HEK293 (cell line): ENCODE results near the gene RASA3.

ENCODE experiments used
- CTCF ChIA-PET: fragments of 350-600 bp; formaldehyde crosslinking; extraction: SDS; loops from one replicate; lab custom pipeline; 2021; ENCODE audit warnings: antibody characterized with exemption; lab: Yijun Ruan, JAX
- POLR2A ChIA-PET: fragments of 300-600 bp; formaldehyde crosslinking; extraction: SDS; loops from one replicate; lab custom pipeline; 2020; ENCODE audit warnings: antibody characterized with exemption, inconsistent platforms; lab: Yijun Ruan, JAX
- H3K27ac ChIP-seq: fragments of 200-500 bp; sonication (Bioruptor generic); 2 replicates; pipeline ENCODE4 v1.5.1; 2014; ENCODE audit warnings: low read depth, low read length, control low read depth, inconsistent platforms; ENCODE audit errors: extremely low read depth
- H3K36me3 ChIP-seq, 2 experiments: fragments of 200-500 bp in 1 of 2; sonication (Bioruptor generic) in 1 of 2; 1 replicate in 1 of 2; 2 replicates in 1 of 2; pipeline ENCODE4 v1.5.1; 2014 to 2017; ENCODE audit warnings: inconsistent platforms in 2 of 2, low read length in 2 of 2; ENCODE audit not compliant: control insufficient read depth in 2 of 2, insufficient read depth in 1 of 2
- H3K4me1 ChIP-seq: fragments of 200-500 bp; sonication (Bioruptor generic); 2 replicates; pipeline ENCODE4 v1.5.1; 2014; ENCODE audit warnings: mild to moderate bottlenecking, low read length, inconsistent platforms; ENCODE audit not compliant: control insufficient read depth, insufficient read depth
- H3K4me3 ChIP-seq: 2 replicates; pipeline ENCODE4 v1.5.1; 2011; ENCODE audit warnings: low read depth, mild to moderate bottlenecking, control low read depth, low read length, moderate library complexity
- H3K9me3 ChIP-seq: fragments of 200-500 bp; sonication (Bioruptor generic); 2 replicates; pipeline ENCODE4 v1.5.1; 2014; ENCODE audit warnings: low read depth, low read length, inconsistent platforms; ENCODE audit not compliant: control insufficient read depth, insufficient read depth
- GLI2 ChIP-seq: fragments of 450-650 bp; formaldehyde crosslinking; IDR thresholded peaks from 2 replicates; pipeline ENCODE4; 2017; ENCODE audit warnings: missing biosample characterization, missing genetic modification characterization, low read depth, borderline replicate concordance
- GLIS2 ChIP-seq: fragments of 450-650 bp; formaldehyde crosslinking; IDR thresholded peaks from 2 replicates; pipeline ENCODE4 v1.5.1; 2016; ENCODE audit warnings: missing biosample characterization, missing genetic modification characterization
- HIC1 ChIP-seq: fragments of 450-650 bp; formaldehyde crosslinking; IDR thresholded peaks from 2 replicates; pipeline ENCODE4 v1.5.1; 2016; ENCODE audit warnings: missing biosample characterization, missing genetic modification characterization
- KLF8 ChIP-seq: fragments of 450-650 bp; formaldehyde crosslinking; IDR thresholded peaks from 2 replicates; pipeline ENCODE4 v1.5.1; 2016; ENCODE audit warnings: missing biosample characterization, missing genetic modification characterization
- PRDM10 ChIP-seq: fragments of 450-650 bp; formaldehyde crosslinking; IDR thresholded peaks from 2 replicates; pipeline ENCODE4 v1.5.1; 2016; ENCODE audit warnings: missing biosample characterization, missing genetic modification characterization
- SCRT2 ChIP-seq: fragments of 450-650 bp; formaldehyde crosslinking; IDR thresholded peaks from 2 replicates; pipeline ENCODE4 v1.5.1; 2016; ENCODE audit warnings: missing biosample characterization, missing genetic modification characterization
- ZNF169 ChIP-seq: fragments of 450-650 bp; formaldehyde crosslinking; IDR thresholded peaks from 2 replicates; pipeline ENCODE4 v1.5.1; 2016; ENCODE audit warnings: missing biosample characterization, missing genetic modification characterization
- ZNF221 ChIP-seq: fragments of 450-650 bp; formaldehyde crosslinking; IDR thresholded peaks from 2 replicates; pipeline ENCODE4 v1.5.1; 2017; ENCODE audit warnings: missing biosample characterization, missing genetic modification characterization, borderline replicate concordance
- ZNF366 ChIP-seq: fragments of 450-650 bp; formaldehyde crosslinking; conservative IDR thresholded peaks from 2 replicates; pipeline ENCODE4 v1.5.1; 2016; ENCODE audit warnings: missing biosample characterization, missing genetic modification characterization
- ZNF449 ChIP-seq: fragments of 450-650 bp; formaldehyde crosslinking; IDR thresholded peaks from 2 replicates; pipeline ENCODE4 v1.5.1; 2017; ENCODE audit warnings: missing biosample characterization, mild to moderate bottlenecking, missing genetic modification characterization, moderate library complexity
- ZNF555 ChIP-seq: fragments of 450-650 bp; formaldehyde crosslinking; conservative IDR thresholded peaks from 2 replicates; pipeline ENCODE4 v1.5.1; 2017; ENCODE audit warnings: missing biosample characterization, mild to moderate bottlenecking, missing genetic modification characterization, inconsistent platforms
- ZNF660 ChIP-seq: fragments of 450-650 bp; IDR thresholded peaks from 2 replicates; pipeline ENCODE4 v1.5.1; 2018; ENCODE audit warnings: missing biosample characterization, mild to moderate bottlenecking, missing genetic modification characterization
- ZNF785 ChIP-seq: fragments of 450-650 bp; formaldehyde crosslinking; IDR thresholded peaks from 2 replicates; pipeline ENCODE4 v1.5.1; 2016; ENCODE audit warnings: missing biosample characterization, missing genetic modification characterization
- ZSCAN16 ChIP-seq: fragments of 450-650 bp; formaldehyde crosslinking; IDR thresholded peaks from 2 replicates; pipeline ENCODE4 v1.5.1; 2016; ENCODE audit warnings: missing biosample characterization, missing genetic modification characterization
- ZSCAN23 ChIP-seq: fragments of 450-650 bp; formaldehyde crosslinking; IDR thresholded peaks from 2 replicates; pipeline ENCODE4 v1.5.1; 2016; ENCODE audit warnings: missing biosample characterization, missing genetic modification characterization

RASA3 gene

GRCh38 chr13:114067886-114068651 is 64.4 kb downstream of the RASA3 start:
- Histone ChIP-seq H3K4me3 (no peak overlapping the region), H3K4me1 (peaks cover 9% of the 10 kb centered on the region), H3K36me3 (no peaks in the 10 kb centered on the region), H3K27ac (no peak overlapping the region), H3K9me3 (no peaks in the 10 kb centered on the region)
- CTCF ChIA-PET: no interaction called here
- POLR2A ChIA-PET: no interaction called here
- TF ChIP-seq ZNF660 (tag by site-specific recombination): no peak
- no peak for TF ChIP-seq ZSCAN16
- no peak for TF ChIP-seq ZNF555
- TF ChIP-seq HIC1 (tag by site-specific recombination): no peak
- TF ChIP-seq ZNF221: no peak
- TF ChIP-seq ZNF785 (tag by site-specific recombination): no peak

GRCh38 chr13:114067381-114067885 is 65.0 kb downstream of the RASA3 start:
- ChIA-PET POLR2A (no interaction called here), CTCF (no interaction called here)
- Histone ChIP-seq H3K4me1 (peaks cover 9% of the 10 kb centered on the region), H3K27ac (no peak overlapping the region), H3K36me3 (no peaks in the 10 kb centered on the region), H3K9me3 (no peaks in the 10 kb centered on the region), H3K4me3 (no peak overlapping the region)
- TF ChIP-seq ZNF169 (tag by site-specific recombination): no peak

GRCh38 chr13:114066956-114067355 is 65.5 kb downstream of the RASA3 start:
- CTCF ChIA-PET: no interaction called here
- Histone ChIP-seq H3K9me3 (no peaks in the 10 kb centered on the region), H3K4me3 (no peak overlapping the region), H3K4me1 (peaks cover 9% of the 10 kb centered on the region), H3K36me3 (no peaks in the 10 kb centered on the region), H3K27ac (no peak overlapping the region)
- TF ChIP-seq ZNF449: no peak
- 0 out of 2 replicates have a peak, but pooled peaks have one; percentile 32 for TF ChIP-seq GLIS2
- POLR2A ChIA-PET: no interaction called here

GRCh38 chr13:114065926-114066774 is 66.3 kb downstream of the RASA3 start:
- H3K9me3 ChIP-seq: no peaks in the 10 kb centered on the region
- peak overlapping the region; percentile 57; the same call in 1 of the 2 replicates for H3K27ac ChIP-seq
- H3K36me3 ChIP-seq: no peaks in the 10 kb centered on the region
- POLR2A ChIA-PET: interaction anchor here (1.3 kb wide), 1 partner anchor 29 kb away, joined by 4 read pairs; no protein-coding TSS in a partner anchor
- CTCF ChIA-PET: no interaction called here
- H3K4me3 ChIP-seq: no peak overlapping the region
- H3K4me1 ChIP-seq: peaks cover 9% of the 10 kb centered on the region
- TF ChIP-seq PRDM10: no peak
- TF ChIP-seq KLF8 (tag by site-specific recombination): no peak
- no peak for TF ChIP-seq ZNF366 (tag by site-specific recombination)
- no peak for TF ChIP-seq ZSCAN23 (tag by site-specific recombination)
- TF ChIP-seq GLI2 (tag by site-specific recombination): no peak
- TF ChIP-seq SCRT2 (tag by site-specific recombination): no peak
- TF ChIP-seq ZNF221: no peak
